MV-4-11 (cell line): Measurements from ENCODE around the gene ANKRD11.
"Not testable (repeated sequence)": the region's sequence is repeated elsewhere in the genome, so short reads cannot be mapped to it uniquely, and the experiment has no call there.

ENCODE experiments used
- DNase-seq: peaks from one replicate; lab custom pipeline; 2025; lab: John Stamatoyannopoulos, UW

Gene ANKRD11

DNA sequence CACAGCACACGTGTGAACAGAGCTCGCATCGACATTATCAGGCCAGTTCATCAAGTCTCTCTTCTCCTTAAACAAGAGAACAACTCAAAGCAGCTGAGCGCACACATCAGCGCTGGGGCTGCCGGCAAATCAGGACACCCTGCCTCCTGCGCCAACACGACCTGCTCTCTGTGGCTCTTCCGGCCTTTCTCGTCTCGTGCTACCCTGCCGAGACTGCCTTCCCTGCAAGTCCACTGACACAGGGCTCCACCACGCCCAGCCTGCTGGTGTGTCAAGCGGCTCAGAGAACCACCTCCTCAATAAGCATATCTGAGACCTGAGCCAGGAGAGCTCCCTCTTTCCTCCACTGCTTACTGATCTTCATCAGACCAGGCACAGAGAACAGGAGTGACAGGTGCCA is 176.0 kb downstream of the ANKRD11 start:
- DNase-seq = no peak

DNA sequence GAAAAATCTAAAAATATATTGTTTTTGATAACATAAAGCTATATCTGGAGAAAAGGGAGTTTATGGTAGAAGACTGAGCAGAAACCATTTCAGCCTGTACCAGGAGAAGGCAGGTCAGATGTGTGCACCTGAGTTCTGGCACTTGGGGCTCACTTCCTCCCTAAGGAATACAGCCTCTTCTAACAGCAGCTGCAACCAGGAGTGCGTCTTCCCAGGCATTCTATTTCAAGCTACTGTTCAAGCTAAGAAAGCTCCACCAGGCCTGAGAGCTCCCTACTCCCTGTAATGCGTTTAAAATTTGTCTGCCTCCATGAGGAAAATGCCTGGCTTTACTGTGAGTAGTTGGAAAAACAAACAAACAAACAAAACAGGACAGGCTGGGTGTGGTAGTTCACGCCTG is 176.8 kb downstream of the ANKRD11 start:
- no peak for DNase-seq

DNA sequence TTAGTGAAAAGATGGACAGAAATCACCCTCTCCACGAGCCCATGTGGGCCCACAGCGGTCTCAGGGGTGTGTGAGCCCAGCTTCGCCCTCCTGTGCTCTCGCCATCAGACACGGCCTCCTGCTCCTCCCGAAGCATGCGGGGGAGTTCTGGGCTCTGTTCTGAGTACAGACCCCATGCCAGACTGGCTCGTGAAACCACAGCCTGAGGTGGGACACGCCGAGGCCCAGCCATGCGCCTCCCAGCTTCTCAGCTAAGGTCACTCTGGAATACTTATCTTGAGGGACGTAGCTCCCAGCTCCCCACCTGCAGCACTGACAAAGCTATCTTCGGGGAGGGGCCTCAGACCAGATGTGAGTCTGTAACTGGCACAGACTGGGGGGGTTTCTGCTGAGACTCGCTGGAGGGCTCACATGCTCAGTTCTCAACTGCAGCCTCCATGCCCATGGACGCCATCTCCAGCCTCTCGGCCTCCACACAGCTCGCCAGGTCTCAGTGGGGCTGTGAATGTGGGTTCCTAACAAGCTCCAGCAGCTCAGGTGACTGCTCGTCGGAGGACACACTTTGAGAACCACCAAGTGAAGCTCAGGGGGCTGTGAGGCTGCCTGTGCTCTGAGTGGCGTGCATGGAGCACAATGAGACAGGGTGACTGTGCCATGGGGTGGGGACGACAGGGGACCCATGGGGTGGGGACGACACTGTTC is 177.6 kb downstream of the ANKRD11 start:
- DNase-seq = no peak

DNA sequence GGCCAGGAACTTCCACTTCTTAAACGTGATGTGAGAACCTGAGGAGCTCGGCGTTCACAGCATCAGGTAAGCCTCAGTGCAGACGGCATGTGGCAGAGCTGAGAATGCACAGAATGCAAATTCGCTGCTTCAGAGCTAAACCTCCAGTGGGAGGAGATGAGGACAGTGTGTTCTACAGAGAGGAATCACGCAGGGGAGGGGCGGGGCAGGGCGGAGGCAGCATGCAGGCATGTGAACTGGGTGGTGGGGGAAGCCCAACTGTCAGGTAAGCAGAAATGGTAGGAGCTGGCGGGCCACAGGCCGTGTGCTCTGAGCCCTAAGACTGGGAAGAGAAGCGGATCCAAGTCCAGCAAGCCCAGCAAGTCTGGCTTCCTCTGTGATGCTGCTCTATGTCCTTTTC is 178.2 kb downstream of the ANKRD11 start:
- no peak for DNase-seq

DNA sequence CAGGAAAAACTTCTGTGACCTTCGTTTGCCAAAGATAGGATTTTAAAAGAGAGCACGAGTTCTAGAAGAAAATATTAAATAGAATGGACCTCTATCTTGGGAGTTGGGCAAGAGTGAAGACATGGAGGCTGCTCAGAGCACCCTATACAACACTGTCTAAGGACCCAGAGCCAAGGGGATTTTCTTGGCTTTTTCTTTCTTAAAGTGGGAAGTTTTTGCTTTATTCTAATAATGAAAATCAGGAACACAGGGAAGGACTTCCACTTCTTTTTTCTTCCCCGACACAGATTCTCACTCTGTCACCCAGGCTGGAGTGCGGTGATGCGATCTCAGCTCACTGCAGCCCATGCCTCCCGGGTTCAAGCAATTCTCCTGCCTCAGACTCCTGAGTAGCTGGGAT is 178.7 kb downstream of the ANKRD11 start:
- DNase-seq = no peak

DNA sequence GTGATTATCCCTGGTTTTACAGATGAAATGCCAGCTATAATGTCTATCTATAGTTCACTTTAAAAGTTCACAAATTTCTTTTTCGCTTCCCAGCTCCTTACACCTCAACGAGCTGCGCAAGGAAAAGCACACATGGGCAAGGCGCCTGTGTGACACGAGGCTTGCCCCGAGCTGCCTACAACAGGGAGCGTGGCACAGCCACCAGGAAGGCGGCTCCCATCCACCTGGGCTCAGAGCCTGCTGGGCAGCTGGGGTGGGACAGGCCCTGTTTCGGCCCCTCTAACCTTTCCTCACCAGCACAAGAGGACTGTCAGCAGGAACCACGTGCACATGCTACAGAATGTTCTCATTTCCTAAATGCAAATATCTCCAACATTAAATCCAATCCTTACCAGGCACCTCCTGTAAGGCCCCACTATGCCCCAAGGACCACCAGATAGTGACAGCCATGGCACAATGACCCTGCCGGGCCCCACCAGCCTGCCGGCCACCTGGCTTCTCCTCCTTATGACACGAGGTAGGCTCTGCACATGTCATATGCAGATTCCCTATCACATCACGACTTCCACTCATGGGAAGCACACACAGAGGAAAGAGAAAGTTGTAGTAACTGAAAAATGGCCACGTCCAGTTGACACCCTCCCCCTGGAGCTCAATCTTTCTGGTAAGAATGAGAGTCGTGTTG is 180.8 kb downstream of the ANKRD11 start:
- no peak for DNase-seq

DNA sequence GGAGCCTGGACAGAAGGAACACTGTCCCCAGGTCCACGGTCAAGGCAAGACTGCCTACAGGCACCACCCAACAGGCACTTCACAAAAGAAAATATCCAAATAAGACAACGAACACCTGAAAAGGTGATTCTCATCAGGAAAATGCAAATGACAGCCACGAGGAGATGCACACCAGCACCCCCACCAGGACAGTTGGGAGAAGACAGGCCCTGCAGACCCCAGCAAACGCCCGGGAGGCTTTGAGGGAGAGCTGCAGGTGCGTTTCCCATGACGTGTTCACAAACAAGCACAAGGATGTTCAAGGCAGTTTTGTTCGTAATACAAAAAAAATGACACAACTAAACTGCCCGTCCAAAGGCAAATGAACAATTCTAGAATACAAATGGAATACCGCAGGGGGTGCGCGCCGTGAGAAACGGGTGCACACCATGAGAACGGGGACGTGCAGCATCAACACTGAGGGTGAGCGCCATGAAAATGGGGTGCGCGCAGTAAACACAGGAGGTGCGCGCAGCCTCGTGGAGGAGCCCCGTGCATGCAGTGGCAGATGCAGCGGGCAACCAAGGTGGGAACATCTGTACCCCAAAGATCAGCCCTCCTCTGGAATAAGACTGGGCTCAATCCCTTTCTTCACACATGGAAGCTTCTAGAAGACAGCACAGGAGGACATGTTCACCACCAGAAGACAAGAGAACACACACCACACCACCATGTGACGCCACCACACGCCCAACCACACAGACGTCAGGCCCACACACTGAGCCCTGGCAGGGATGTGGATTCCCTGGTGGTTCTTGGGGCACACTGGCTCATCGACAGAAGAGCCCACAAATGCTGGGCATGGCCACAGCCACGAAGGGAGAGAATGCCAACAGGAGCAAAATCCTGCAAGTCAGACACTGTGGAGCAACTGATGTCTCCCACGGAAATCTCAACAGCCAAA is 181.7 kb downstream of the ANKRD11 start:
- DNase-seq = no peak

DNA sequence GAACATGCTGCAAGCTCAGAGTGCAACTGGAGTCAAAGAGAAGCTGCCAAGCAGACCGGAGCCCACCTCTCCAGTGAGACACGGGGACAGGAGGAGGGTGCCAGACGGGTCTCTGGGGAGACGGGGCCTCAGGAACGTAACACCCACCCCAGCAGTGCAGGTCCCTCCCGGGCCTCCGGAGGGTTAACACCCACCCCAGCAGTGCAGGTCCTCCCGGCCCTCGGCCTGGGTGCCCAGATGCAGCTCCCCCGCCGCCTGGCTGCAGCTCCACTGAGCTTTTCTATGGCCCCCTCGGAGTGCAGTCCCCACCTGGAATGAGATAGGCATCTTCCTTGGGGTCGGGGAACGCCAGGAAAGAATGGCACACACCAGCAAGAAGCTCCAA is 182.9 kb downstream of the ANKRD11 start:
- no peak for DNase-seq

DNA sequence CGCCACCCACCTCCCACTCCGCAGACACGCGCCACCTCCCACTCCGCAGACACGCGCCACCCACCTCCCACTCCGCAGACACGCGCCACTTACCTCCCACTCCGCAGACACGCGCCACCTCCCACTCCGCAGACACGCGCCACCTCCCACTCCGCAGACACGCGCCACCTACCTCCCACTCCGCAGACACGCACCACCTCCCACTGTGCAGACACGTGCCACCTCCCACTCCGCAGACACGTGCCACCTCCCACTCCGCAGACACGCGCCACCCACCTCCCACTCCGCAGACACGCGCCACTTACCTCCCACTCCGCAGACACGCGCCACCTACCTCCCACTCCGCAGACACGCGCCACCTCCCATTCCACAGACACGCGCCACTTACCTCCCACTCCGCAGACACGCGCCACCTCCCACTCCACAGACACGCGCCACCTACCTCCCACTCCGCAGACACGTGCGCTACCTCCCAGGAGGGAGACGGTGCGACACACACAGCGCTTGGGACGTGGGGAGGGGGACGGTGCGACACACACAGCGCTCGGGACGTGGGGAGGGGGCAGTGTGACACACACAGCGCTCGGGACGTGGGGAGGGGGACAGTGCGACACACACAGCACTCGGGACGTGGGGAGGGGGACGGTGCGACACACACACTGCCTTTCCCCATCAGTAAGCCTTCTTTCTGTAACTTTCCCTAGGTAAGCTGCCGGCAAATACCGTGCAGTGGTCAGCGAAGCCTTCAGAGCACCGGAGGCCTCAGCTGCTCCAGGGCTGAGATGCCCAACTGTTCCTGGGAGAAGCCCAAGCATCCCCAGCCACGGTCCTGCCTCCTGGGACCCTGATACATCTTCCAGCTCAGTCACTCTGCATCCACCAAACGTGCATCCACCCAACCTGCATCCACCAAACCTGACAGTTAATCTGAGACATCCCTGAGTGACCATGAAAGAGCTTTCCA is 183.6 kb downstream of the ANKRD11 start:
- not testable (repeated sequence) for DNase-seq

DNA sequence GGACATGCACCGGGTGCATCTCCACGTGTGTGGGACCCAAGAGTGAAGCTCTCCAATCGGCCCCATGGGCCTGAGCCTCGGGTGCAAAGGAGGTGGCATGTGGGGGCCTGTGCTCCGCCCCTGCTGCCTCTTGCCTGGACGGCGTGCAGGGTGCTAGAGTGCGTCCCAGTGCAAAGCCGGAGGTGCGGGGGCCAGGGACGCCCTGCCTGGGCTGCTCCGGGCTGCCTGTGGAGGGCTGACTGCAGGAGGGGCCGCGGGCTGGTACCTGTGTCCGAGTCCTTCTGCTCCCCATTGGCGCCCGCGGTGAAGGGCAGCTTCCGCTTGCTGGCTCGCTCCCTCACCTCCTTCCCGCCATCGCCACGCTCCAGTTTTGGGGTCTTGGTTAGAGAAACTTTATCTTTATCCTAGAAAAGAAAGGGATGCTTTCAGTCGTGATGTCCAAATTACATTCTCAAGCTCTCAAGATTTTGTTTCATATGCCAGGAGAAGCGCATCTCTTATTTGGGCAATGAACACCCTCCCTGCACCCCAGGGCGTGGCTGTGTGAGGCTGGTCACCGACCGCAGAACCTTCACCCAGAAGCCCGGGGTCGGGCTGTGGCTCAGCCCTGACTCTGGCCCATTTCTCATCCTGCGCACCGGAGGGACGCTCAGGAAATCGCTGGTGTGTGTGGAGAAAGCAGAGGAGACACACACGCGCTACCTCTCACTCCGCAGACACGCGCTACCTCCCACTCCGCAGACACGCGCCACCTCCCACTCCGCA is 185.2 kb downstream of the ANKRD11 start:
- no peak for DNase-seq

DNA sequence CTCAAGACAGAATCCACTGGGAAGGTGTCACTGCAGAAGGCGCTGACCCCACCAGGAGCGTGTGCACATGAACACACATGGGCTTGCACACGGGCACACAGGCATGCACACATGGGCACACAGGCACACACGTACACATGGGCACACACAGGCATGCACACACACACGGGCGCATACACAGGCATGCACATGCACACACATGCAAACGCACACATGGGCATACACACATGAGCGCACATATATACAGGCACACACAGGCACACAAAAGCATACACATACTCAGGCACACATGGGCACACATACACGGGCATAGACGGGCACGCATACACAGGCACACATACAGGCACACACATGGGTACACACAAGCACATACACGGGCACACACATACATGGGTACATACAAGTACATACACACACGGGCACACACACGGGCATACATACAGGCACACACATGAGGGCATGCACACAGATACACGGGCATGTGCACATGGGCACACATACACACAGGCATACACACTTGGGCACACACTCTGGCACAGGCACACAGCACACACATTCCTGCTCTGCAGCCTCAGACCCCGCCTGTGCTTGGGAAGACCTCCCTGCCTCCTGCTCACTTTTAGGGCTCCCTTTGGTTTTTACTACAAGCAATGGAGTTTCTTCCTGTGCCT is 186.0 kb downstream of the ANKRD11 start:
- DNase-seq = no peak

DNA sequence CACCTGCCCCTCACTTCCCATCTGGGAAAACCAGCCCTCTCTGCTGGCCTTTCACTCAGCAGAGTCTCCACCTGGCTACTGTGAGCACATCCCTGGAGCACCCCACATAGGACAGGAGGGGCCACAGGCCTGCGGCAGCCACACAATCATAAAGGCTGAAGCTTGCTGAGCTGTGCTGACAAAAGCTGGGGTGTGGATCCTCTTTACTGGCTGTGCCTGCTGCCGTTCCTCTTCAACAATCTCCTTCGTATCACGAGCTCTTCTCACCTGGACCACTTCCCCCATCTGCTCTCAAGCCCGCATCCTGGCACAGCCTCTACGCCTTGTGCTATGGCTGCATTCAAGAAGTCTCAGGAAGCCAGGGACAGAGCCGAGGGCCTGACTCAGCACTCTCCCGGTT is 186.7 kb downstream of the ANKRD11 start:
- no peak for DNase-seq

DNA sequence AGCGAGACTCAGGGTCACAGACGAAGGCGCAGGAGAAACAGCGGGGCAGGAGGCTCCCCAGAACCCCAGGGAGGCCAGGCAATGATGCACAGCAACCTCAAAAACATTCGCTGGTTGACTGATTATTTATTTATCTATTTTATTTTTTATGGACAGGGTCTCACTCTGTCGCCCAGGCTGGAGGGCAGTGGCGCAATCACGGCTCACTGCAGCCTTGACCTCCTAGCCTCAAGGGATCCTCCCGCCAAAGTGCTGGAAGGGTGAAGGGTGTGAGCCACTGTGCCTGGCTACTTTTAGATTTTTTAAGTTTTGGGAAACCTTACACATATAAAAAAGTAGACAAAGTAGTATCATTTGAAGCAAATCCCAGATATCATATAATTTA is 189.4 kb downstream of the ANKRD11 start:
- DNase-seq = no peak

DNA sequence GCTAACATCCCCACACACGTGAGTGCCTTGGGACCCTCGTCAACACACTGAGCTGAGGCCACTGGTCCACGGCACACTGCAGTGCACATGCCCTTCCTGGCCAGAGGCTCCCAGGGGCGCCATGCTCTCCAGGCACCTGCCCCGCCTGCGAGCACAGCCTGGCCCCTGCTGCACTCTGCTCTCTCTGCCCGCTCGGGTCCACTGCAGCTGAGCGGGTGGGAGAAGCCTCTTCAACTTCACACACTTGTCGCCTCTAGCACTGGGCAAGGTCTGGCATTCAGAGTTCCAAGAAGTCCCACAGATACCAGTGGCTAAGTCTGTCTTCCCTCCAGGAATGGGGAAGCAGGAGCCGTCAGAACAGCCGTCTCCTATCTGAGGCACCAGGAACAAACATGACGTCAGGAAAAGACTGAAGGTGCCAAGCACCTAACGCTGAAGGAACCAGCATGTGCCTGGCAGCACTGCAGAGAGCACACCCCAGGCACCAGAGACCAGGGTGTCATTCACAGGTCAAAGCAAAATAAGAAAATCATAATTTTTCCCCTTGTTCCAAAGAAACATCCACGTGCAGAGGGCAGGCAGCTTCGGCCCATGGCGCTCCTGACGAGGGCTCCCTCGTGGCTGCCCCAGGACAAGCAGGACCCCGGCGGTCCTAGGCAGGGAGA is 189.9 kb downstream of the ANKRD11 start:
- no peak for DNase-seq

DNA sequence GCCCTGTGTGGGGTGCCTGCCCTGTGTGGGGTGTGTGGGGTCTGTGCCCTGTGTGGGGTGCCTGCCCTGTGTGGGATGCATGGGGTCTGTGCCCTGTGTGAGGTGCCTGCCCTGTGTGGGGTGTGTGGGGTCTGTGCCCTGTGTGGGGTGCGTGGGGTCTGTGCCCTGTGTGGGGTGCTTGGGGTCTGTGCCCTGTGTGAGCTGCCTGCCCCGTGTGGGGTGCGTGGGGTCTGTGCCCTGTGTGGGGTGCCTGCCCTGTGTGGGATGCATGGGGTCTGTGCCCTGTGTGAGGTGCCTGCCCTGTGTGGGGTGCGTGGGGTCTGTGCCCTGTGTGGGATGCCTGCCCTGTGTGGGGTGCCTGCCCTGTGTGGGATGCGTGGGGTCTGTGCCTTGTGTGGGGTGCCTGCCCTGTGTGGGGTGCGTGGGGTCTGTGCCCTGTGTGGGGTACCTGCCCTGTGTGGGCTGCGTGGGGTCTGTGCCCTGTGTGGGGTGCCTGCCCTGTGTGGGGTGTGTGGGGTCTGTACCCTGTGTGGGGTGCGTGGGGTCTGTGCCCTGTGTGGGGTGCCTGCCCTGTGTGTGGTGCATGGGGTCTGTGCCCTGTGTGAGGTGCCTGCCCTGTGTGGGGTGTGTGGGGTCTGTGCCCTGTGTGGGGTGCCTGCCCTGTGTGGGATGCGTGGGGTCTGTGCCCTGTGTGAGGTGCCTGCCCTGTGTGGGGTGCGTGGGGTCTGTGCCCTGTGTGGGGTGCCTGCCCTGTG is 190.8 kb downstream of the ANKRD11 start:
- DNase-seq = not testable (repeated sequence)

DNA sequence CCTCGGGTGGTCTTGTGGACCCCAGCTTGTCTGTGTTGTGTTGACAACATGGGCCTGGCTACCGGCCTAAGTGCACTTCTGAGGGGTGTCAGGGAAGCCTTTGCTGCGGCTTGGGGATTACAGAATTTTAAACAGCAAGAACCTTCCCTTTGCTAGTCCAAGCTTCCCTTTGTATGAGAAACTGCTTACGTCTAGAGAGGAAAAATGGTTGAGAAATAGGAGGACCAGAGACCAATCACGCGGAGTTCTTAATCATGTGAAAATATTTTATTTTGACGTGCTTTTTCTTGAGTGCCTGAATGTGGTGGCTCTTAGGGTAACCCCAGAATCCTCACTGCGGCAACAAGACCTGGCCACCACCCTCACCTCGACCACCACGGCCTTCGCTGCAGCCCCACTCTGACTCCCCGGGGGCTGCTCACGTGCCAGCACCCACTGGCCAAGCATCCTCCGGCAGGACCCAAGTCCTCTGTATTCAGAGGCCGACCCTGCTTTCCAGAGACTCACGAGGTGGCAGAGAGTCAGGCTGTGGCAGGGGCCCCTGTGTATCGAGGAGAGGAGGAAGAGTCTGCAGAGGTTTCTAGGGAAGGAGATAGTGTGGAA is 191.6 kb downstream of the ANKRD11 start:
- no peak for DNase-seq

DNA sequence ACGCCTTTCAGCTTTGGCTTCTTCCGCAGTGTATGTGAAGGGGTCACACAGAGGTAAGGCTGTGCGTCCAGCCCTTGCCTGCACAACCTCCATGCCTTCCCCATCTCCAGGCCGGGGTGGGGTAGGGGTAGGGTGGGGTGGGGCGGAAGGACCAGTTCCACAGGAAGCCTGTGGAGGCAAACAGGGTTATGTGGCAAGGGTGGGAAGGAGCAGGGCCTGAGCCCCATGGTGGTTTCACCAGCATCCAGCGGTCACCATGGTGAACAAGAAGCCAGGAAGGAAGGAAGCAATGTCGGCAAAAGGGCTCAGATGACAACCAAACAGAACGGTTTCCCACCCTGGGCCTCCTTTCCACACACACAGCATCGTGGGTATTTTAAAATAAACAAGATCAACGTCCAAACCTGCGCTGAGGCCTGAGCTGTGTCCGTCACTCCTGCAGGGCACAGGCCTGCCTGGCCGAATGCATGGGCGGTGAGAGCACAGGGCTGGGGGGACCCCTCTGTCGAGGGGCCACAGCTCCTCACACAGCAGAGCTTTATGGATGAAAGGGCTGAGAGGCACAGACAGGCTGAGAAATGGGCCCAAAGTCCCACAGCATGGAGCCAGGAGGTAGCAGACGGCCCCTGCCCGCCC is 192.3 kb downstream of the ANKRD11 start:
- no peak for DNase-seq
